ENCODE measurements around the gene HACD3. TPM values are rescaled to one million over a fixed set of nuclear protein-coding genes. Genes with fewer than 3 reads are reported as not detected.
"Not testable (repeated sequence)": the region's sequence is repeated elsewhere in the genome, so short reads cannot be mapped to it uniquely, and the experiment has no call there.

Gene HACD3
- total and polyA plus RNA-seq, 5 experiments from 2014 or later = 22.8 to 31.6 (median 26.1) TPM

DNA sequence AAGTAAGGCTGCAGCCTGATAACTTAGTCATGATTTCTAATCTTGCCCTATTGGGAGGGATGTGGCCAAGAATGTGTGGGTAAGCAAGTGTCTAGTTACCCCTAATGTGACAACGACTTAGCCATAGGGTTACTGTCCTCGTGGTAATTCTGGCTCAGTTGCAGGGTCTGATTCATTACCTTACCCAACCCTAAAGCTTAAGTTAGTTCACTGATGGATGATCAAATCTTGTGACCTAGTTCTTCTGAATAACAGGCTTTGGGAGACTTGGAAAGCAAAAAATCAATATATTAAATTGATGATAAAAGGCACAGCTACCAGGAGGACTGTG is 82.3 kb downstream of the HACD3 start:
- Mint-ChIP-seq H3K9me3 (no peaks in the 10 kb centered on the region), H3K27ac (peak overlapping the region in 9 of 10 donors; percentile 67 to 99 (median 98)), H3K4me1 (peaks cover 15 to 47% (median 39%) of the 10 kb centered on the region in 4 donors), H3K36me3 (peaks cover 0 to 4% (median 0%) of the 10 kb centered on the region in 3 donors), H3K4me3 (peak overlapping the region in 9 of 10 donors; percentile 28 to 99 (median 96)), H3K27me3 (no peaks in the 10 kb centered on the region)
- ATAC-seq (no peak), DNase-seq (no peak)
- POLR2A ChIA-PET = interaction anchor here (0.8 to 2.7 kb wide), 3 partner anchors 18 to 257 kb away, joined by 3 to 21 read pairs (median 11); partner anchors contain the start of gene RAB11A

DNA sequence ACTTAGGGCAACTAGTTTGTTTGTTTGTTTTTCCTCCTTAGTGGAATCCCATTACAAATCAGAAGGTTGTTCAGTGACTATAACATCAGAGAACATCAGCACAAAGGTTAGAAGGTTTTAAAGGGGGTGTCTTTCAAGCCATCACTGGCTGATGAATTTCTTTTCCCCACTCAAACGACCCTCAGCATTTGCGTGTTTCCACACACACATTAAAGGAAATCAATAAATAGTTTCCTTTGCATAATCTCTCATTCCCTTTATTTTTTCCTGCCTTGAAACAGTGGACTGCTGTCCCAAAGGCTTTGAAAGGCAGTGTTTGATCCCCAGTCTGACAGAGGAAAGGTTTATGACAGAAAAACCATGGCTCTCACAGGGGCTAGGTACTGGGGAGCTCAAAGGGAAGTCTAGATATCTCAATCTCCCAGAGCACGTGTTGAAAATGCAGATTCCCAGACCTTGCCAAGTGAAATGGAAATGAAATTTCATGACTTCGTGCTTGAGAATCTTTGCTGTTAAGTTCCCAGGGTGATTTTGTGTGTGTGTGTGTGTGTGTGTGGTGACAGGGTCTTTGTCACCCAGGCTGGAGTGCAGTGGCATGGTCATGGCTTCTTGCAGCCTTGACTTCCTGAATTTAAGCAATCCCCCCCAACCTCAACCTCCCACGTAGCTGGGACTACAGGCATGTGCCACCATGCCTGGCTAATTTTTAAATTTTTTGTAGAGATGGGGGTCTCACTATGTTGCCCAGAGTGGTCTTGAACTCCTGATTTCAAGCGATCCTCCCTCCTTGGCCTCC is 82.9 kb downstream of the HACD3 start:
- Mint-ChIP-seq H3K27me3 (no peaks in the 10 kb centered on the region), H3K36me3 (no peaks in the 10 kb centered on the region), H3K4me1 (peaks cover 15 to 41% (median 35%) of the 10 kb centered on the region in 4 donors), H3K4me3 (peak overlapping the region in 1 of 10 donors; percentile 96), H3K27ac (peak overlapping the region in 7 of 10 donors; percentile 12 to 99 (median 94)), H3K9me3 (no peaks in the 10 kb centered on the region)
- no peak for ATAC-seq
- DNase-seq = no peak
- POLR2A ChIA-PET = interaction anchor here (0.7 to 2.5 kb wide), 2 partner anchors 18 to 46 kb away, joined by 3 to 11 read pairs; no protein-coding TSS in a partner anchor

DNA sequence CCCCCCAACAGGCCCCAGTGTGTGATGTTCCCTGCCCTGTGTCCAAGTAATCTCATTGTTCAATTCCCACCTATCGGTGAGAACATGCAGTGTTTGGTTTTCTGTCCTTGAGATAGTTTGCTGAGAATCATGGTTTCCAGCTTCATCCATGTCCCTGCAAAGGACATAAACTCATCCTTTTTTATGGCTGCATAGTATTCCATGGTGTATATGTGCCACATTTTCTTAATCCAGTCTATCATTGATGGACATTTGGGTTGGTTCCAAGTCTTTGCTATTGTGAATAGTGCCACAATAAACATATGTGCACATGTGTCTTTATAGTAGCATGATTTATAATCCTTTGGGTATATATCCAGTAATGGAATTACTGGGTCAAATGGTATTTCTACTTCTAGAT is 85.6 kb downstream of the HACD3 start:
- H3K27ac Mint-ChIP-seq, ATAC-seq, H3K36me3 Mint-ChIP-seq, DNase-seq, H3K27me3 Mint-ChIP-seq, H3K9me3 Mint-ChIP-seq, H3K4me3 Mint-ChIP-seq, POLR2A ChIA-PET: not testable (repeated sequence)
- H3K4me1 Mint-ChIP-seq = peaks cover 12 to 23% (median 18%) of the 10 kb centered on the region in 4 donors

- Mint-ChIP-seq H3K4me3 (no peak overlapping the region), H3K36me3 (peaks cover 0 to 8% (median 0%) of the 10 kb centered on the region in 3 donors), H3K27ac (no peak overlapping the region), H3K27me3 (no peaks in the 10 kb centered on the region), H3K4me1 (peaks cover 0 to 4% (median under 1%) of the 10 kb centered on the region in 4 donors), H3K9me3 (no peaks in the 10 kb centered on the region)
- POLR2A ChIA-PET = no interaction called here
- ATAC-seq (no peak), DNase-seq (no peak)
Observed at GRCh38 chr15:65618560-65619109, 88.4 kb downstream of the HACD3 start.

DNA sequence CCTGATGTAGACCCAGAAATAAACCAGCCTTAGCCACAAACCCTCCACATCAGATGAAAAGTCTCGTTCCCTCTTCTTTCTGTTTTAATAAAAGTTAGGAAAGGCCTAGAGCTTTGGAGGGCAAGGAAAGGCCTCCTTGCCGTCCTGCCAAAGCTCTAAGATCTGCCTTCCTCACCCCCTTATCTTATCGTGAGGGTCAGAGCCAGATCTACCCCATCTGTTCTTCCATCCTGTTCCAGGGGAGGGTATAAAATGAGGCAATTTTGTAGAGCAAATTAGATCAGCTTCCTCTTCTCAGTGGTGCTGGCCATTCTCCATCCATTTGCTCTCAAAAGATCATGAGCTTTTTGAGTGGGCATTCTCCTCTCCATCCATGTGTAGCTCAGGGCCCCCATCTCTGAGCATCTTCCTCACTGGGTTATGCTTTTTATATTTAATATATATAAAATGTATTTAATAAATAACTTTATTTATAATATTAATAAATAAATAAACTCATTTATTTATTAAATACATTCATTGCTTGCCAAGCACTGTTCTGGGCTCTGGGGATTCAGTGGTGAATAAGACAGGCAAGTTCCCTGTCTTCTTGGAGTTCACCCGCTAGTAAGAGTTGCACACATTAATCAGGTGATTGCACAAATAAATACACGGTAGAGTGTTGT is 89.5 kb downstream of the HACD3 start:
- POLR2A ChIA-PET = no interaction called here
- peaks cover 0 to 11% (median 6%) of the 10 kb centered on the region in 3 donors for H3K36me3 Mint-ChIP-seq
- no peak for DNase-seq
- ATAC-seq = no peak
- H3K9me3 Mint-ChIP-seq = no peaks in the 10 kb centered on the region
- H3K27ac Mint-ChIP-seq = no peak overlapping the region
- H3K4me1 Mint-ChIP-seq = peaks cover 0 to 2% (median 0%) of the 10 kb centered on the region in 4 donors
- no peaks in the 10 kb centered on the region for H3K27me3 Mint-ChIP-seq
- no peak overlapping the region for H3K4me3 Mint-ChIP-seq

GRCh38 chr15:65620833-65621232 is 90.6 kb downstream of the HACD3 start:
- Mint-ChIP-seq H3K27ac (no peak overlapping the region), H3K27me3 (no peaks in the 10 kb centered on the region), H3K4me1 (peaks cover 0 to 2% (median 0%) of the 10 kb centered on the region in 4 donors), H3K36me3 (peaks cover 0 to 18% (median 10%) of the 10 kb centered on the region in 3 donors), H3K9me3 (no peaks in the 10 kb centered on the region), H3K4me3 (no peak overlapping the region)
- POLR2A ChIA-PET = interaction anchor here (1.3 kb wide), 1 partner anchor 10 kb away, joined by 6 read pairs; the partner anchor contains the start of gene INTS14
- DNase-seq = no peak
- no peak for ATAC-seq

- H3K27me3 Mint-ChIP-seq = no peaks in the 10 kb centered on the region
- no peak within 1 kb of the TSS for H3K4me3 Mint-ChIP-seq
- H3K4me1 Mint-ChIP-seq = peaks cover 0 to 2% (median 0%) of the 10 kb centered on the region in 4 donors
- no peaks in the 10 kb centered on the region for H3K9me3 Mint-ChIP-seq
- ATAC-seq (no peak), DNase-seq (no peak)
- POLR2A ChIA-PET = interaction anchor here (1.3 kb wide), 1 partner anchor 11 kb away, joined by 6 read pairs; the partner anchor contains the start of gene INTS14
- H3K27ac Mint-ChIP-seq = peak within 1 kb of the TSS in 1 of 10 donors; percentile 2
- H3K36me3 Mint-ChIP-seq = peaks cover 0 to 26% (median 10%) of the 10 kb centered on the region in 3 donors
Observed at GRCh38 chr15:65621638-65622037, 91.4 kb downstream of the HACD3 start, which contains the start of gene SLC24A1. Gene SLC24A1 (plus strand): TSS chr15:65621938. CDS start chr15:65624081, 2,143 bp downstream.

- POLR2A ChIA-PET = no interaction called here
Observed at GRCh38 chr15:65623103-65623502, 92.8 kb downstream of the HACD3 start.

DNA sequence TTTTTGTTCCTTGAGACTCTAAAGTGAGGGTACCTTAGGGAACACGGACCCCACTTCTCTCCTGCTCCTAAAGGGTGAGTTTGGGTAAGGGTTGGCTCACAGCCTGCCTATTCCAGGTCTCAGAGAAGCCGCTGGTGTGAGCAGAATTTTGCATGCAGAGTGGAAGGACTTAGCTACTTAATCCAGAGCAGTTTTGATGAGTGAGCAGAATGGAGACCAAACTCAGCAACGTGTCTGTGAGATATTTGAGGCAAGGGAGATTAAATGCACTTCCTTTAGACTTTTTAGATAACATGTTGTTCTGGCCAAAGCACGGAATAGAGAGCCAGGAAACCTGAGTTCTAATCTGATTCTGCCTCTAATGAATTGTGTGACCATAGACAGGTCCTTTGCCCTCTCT is 96.6 kb downstream of the HACD3 start:
- Mint-ChIP-seq H3K9me3 (no peaks in the 10 kb centered on the region), H3K27ac (no peak overlapping the region), H3K4me1 (peaks cover 0 to 5% (median 2%) of the 10 kb centered on the region in 4 donors), H3K4me3 (no peak overlapping the region), H3K27me3 (no peaks in the 10 kb centered on the region), H3K36me3 (peaks cover 0 to 22% (median 17%) of the 10 kb centered on the region in 3 donors)
- POLR2A ChIA-PET = no interaction called here
- no peak for DNase-seq
- ATAC-seq = no peak

More at GRCh38 chr15:65623103-65623502, 92.8 kb downstream of the HACD3 start:
- H3K4me1 Mint-ChIP-seq = no peaks in the 10 kb centered on the region
- no peak overlapping the region for H3K27ac Mint-ChIP-seq
- no peaks in the 10 kb centered on the region for H3K27me3 Mint-ChIP-seq
- DNase-seq (no peak), ATAC-seq (no peak)
- peaks cover 0 to 28% (median 12%) of the 10 kb centered on the region in 3 donors for H3K36me3 Mint-ChIP-seq
- no peaks in the 10 kb centered on the region for H3K9me3 Mint-ChIP-seq
- no peak overlapping the region for H3K4me3 Mint-ChIP-seq

Other genes starting within 250 kb of the HACD3 start
- gene PARP16, start 243.6 kb upstream of the HACD3 start, total RNA-seq = 10 to 100 TPM; 22.9 to 23.7 TPM
- gene PARP16, start 243.6 kb upstream of the HACD3 start, polyA plus RNA-seq = 10 to 100 TPM; 27.6 to 39.3 (median 30.0) TPM
- gene RNU5A-1, start 234.4 kb upstream of the HACD3 start, total RNA-seq = not detected
- gene RNU5A-1, start 234.4 kb upstream of the HACD3 start, polyA plus RNA-seq = not detected
- 10 to 100 TPM; 20.8 to 33.0 TPM for gene RNU5B-1, start 225.8 kb upstream of the HACD3 start, total RNA-seq
- not detected for gene RNU5B-1, start 225.8 kb upstream of the HACD3 start, polyA plus RNA-seq
- not detected for gene IGDCC3, start 152.5 kb upstream of the HACD3 start, total RNA-seq
- gene IGDCC3, start 152.5 kb upstream of the HACD3 start, polyA plus RNA-seq = not detected
- under 1 TPM; 0.08 to 0.14 TPM for gene IGDCC4, start 107.5 kb upstream of the HACD3 start, total RNA-seq
- gene IGDCC4, start 107.5 kb upstream of the HACD3 start, polyA plus RNA-seq = under 1 TPM in 1 of 3 donors, not detected in 2; 0.12 TPM
- gene DPP8, start 12.8 kb upstream of the HACD3 start, total RNA-seq = 10 to 100 TPM; 60.3 to 63.8 TPM
- gene DPP8, start 12.8 kb upstream of the HACD3 start, polyA plus RNA-seq = 10 to 100 TPM; 38.1 to 47.1 (median 41.8) TPM
- 10 to 100 TPM; 48.8 to 53.2 TPM for gene INTS14, start 80.7 kb downstream of the HACD3 start, total RNA-seq
- gene INTS14, start 80.7 kb downstream of the HACD3 start, polyA plus RNA-seq = 10 to 100 TPM; 20.4 to 30.3 (median 24.0) TPM
- gene SLC24A1, start 91.5 kb downstream of the HACD3 start, total RNA-seq = 1 to 10 TPM; 5.0 to 6.6 TPM
- 1 to 10 TPM in 2 of 3 donors, under 1 TPM in 1; 0.93 to 2.4 (median 1.7) TPM for gene SLC24A1, start 91.5 kb downstream of the HACD3 start, polyA plus RNA-seq